ENCODE data around the gene FXYD2.
"Not testable (repeated sequence)": the region's sequence is repeated elsewhere in the genome, so short reads cannot be mapped to it uniquely, and the experiment has no call there.

Gene FXYD2

GRCh38 chr11:117824571-117825537 is at the start of gene FXYD2:
Gene FXYD2, minus strand, starts transcription at chr11:117824744. Its CDS starts 66 bp downstream, at chr11:117824678.
- DNase-seq = no peak

GRCh38 chr11:117873828-117874125 is 49.2 kb upstream of the FXYD2 start:
- no peak for DNase-seq

GRCh38 chr11:117872975-117873827 is 48.7 kb upstream of the FXYD2 start:
- DNase-seq = no peak

- no peak for DNase-seq
Observed at GRCh38 chr11:117872420-117872961, 47.9 kb upstream of the FXYD2 start.

GRCh38 chr11:117871784-117872183 is 47.2 kb upstream of the FXYD2 start:
- DNase-seq = no peak

- no peak for DNase-seq
Observed at GRCh38 chr11:117871160-117871559, 46.6 kb upstream of the FXYD2 start.

- peak; percentile 59 for DNase-seq
Observed at GRCh38 chr11:117870103-117870952, 45.8 kb upstream of the FXYD2 start.

- DNase-seq = no peak
Observed at GRCh38 chr11:117869604-117870003, 45.1 kb upstream of the FXYD2 start.

- DNase-seq = peak; percentile 75
Observed at GRCh38 chr11:117868815-117869561, 44.4 kb upstream of the FXYD2 start.

- no peak for DNase-seq
Observed at GRCh38 chr11:117868088-117868487, 43.5 kb upstream of the FXYD2 start.

GRCh38 chr11:117866526-117866925 is 42.0 kb upstream of the FXYD2 start:
- no peak for DNase-seq

GRCh38 chr11:117865546-117865945 is 41.0 kb upstream of the FXYD2 start:
- DNase-seq = not testable (repeated sequence)

GRCh38 chr11:117863383-117863782 is 38.8 kb upstream of the FXYD2 start:
- no peak for DNase-seq

GRCh38 chr11:117862753-117863152 is 38.2 kb upstream of the FXYD2 start:
- DNase-seq = no peak

- DNase-seq = no peak
Observed at GRCh38 chr11:117862019-117862725, 37.6 kb upstream of the FXYD2 start.

GRCh38 chr11:117861151-117862018 is 36.8 kb upstream of the FXYD2 start:
- peak; percentile 72 for DNase-seq

GRCh38 chr11:117860139-117860538 is 35.6 kb upstream of the FXYD2 start:
- no peak for DNase-seq

- no peak for DNase-seq
Observed at GRCh38 chr11:117859488-117860112, 35.1 kb upstream of the FXYD2 start.

GRCh38 chr11:117859061-117859460 is 34.5 kb upstream of the FXYD2 start:
- DNase-seq = no peak

All from NCI-H1092 (cell line).